Activated T-helper 17 cell treated with anti-CD3 and anti-CD28 coated beads, Interleukin-2, amount 50 U/mL, for 72 hours (primary cell): ENCODE measurements around the gene EPC2. TPM values are rescaled to one million over a fixed set of nuclear protein-coding genes. Genes with fewer than 3 reads are reported as not detected.
A peak's percentile ranks its signal among the peaks of the same experiment; 100 is the strongest.
"Not testable (repeated sequence)": the region's sequence is repeated elsewhere in the genome, so short reads cannot be mapped to it uniquely, and the experiment has no call there.

Source experiments
- ATAC-seq: fragments of 150-1000 bp; cut with Tn5 transposase; replicated peaks from 2 replicates; pipeline ENCODE4 v1.10.0; 2021; ENCODE audit warnings: mild to moderate bottlenecking, moderate library complexity
- H3K27ac Mint-ChIP-seq: one replicate; pipeline ENCODE4 v1.8.0; 2022; ENCODE audit warnings: mixed read lengths
- H3K27me3 Mint-ChIP-seq: one replicate; pipeline ENCODE4 v1.8.0; 2022; ENCODE audit warnings: mixed read lengths
- H3K36me3 Mint-ChIP-seq: one replicate; pipeline ENCODE4 v1.8.0; 2022; ENCODE audit warnings: low read depth, mild to moderate bottlenecking, mixed read lengths
- H3K4me1 Mint-ChIP-seq: one replicate; pipeline ENCODE4 v1.8.0; 2022; ENCODE audit warnings: mixed read lengths
- H3K4me3 Mint-ChIP-seq: one replicate; pipeline ENCODE4 v1.8.0; 2022; ENCODE audit warnings: mild to moderate bottlenecking, mixed read lengths
- H3K9me3 Mint-ChIP-seq: one replicate; pipeline ENCODE4 v1.8.0; 2022; ENCODE audit warnings: mixed read lengths
- total RNA-seq, 2 donors: library from RNA; stranded (reverse); gene quantifications; one replicate each; pipeline ENCODE4 v1.2.3, GENCODE V29; 2022

The EPC2 gene
- total RNA-seq, 2 donors from 2014 or later, result 22.5 to 25.7 TPM

DNA sequence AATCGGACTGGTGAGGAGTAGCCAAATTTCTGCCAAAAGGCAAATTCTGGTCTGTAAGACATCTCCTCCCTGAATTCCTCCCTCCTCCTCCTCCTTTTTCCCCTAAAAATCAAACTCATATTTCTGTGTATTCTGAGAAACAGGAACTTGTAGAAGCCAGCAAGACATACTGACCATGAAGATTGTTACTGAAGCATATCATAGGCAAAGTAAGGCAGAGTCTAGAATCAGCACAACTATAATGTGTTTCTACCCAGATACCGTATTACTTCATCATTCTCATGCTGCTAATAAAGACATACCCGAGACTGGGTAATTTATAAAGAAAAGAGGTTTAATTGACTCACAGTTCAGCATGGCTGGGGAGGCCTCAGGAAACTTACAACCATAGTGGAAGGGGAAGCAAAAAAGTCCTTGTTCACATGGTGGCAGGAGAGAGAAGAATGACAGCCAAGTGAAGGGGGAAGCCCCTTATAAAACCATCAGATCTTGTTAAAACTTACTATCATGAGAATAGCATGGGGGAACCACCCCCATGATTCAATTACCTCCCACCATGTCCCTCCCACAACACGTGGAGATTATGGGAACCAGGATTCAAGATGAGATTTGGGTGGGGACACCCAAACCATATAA is 24.9 kb upstream of the EPC2 start:
- Mint-ChIP-seq H3K9me3 (peaks cover 3% of the 10 kb centered on the region), H3K4me3 (no peak overlapping the region), H3K36me3 (no peaks in the 10 kb centered on the region), H3K27me3 (peaks cover 3% of the 10 kb centered on the region), H3K27ac (no peak overlapping the region), H3K4me1 (peaks cover under 1% of the 10 kb centered on the region)
- ATAC-seq, result no peak

DNA sequence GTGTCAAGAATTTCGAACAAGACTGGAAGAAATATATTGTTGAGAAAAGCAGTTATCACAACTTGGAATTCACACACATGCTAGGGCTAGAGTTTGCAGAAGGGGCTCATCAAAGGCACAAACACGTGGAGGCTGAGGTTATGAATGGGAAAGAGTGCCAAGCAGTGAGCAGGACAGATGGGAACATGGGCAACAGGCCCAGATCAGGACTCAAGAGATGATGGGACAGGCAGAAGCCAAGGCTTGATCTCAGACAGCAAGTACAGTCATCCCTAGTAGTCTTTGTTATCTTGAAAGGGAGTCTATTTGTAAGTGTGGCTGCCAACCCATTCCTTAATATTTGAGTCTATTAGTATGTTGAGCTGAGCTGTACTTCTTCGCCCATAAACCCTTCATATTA is 22.2 kb upstream of the EPC2 start:
- peaks cover 3% of the 10 kb centered on the region for H3K9me3 Mint-ChIP-seq
- H3K27ac Mint-ChIP-seq, result no peak overlapping the region

DNA sequence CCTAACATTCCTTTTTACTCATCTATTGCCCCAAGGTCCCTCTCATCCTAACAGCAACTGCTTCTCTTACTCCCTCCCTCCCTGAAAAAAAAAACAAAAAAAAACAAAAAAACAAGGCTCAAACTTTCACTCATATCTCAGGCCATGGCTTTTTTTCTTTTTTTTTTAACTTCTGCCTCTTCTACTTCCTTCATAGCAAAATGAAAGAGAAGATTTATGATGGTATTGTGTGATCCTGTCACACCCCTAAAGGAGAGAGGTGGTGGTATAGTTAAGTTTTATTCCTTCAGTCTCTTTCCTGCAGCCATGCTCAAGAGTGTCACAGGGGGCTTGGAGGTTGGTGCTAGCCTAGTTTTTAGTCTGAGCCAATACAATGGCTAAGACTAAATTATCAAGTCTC is 21.5 kb upstream of the EPC2 start:
- no peak overlapping the region for H3K4me3 Mint-ChIP-seq
- peaks cover 3% of the 10 kb centered on the region for H3K9me3 Mint-ChIP-seq
- no peak for ATAC-seq
- H3K27ac Mint-ChIP-seq, result no peak overlapping the region
- H3K36me3 Mint-ChIP-seq, result no peaks in the 10 kb centered on the region
- no peaks in the 10 kb centered on the region for H3K4me1 Mint-ChIP-seq
- H3K27me3 Mint-ChIP-seq, result peaks cover 6% of the 10 kb centered on the region

More for the DNA sequence above, 22.2 kb upstream of the EPC2 start:
- H3K4me1 Mint-ChIP-seq, result no peaks in the 10 kb centered on the region
- no peak for ATAC-seq
- H3K27me3 Mint-ChIP-seq, result peaks cover 6% of the 10 kb centered on the region
- no peak overlapping the region for H3K4me3 Mint-ChIP-seq
- no peaks in the 10 kb centered on the region for H3K36me3 Mint-ChIP-seq

DNA sequence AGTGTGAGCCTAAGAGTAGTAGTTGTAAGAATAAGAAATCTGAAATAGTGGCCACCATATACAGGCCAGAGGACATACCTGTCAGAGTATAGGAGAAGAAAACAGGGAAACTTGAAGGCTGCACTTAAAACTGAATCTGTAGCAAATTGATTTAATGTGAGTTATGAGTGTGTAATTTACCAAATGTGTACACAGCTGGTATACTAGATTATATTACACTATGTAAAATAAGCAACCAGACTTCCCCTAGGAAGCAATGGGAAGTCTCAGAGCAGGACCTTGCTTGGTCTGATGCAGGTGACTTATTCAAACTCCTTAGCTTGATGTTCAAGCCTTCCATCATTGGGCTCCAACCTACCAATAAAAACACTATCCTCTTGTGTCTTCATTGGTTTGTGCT is 17.3 kb upstream of the EPC2 start:
- Mint-ChIP-seq H3K9me3 (no peaks in the 10 kb centered on the region), H3K4me3 (no peak overlapping the region), H3K27ac (no peak overlapping the region), H3K36me3 (no peaks in the 10 kb centered on the region), H3K4me1 (no peaks in the 10 kb centered on the region), H3K27me3 (peaks cover 3% of the 10 kb centered on the region)
- no peak for ATAC-seq

DNA sequence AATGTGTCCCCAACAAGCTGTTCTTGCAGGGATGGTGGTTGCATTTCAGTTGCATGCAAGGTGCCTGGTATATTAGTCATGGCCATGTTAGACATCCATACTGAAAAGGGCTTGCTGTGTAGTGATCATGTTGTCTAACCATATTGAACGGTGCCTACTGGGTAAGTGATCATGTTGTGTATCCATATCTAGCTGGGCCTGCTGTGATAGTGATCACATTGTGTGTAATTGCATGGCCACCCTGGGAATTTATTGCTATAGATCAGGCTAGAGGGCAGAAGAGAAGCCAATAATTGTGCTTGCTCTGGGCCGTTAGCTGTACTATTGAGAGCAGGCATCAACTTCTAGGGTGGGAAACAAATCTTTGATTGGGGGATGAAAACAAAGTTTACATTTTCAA is 9.8 kb upstream of the EPC2 start:
- no peak for ATAC-seq
- Mint-ChIP-seq H3K27me3 (no peaks in the 10 kb centered on the region), H3K4me1 (no peaks in the 10 kb centered on the region), H3K27ac (no peak overlapping the region), H3K36me3 (no peaks in the 10 kb centered on the region), H3K4me3 (no peak overlapping the region), H3K9me3 (no peaks in the 10 kb centered on the region)

DNA sequence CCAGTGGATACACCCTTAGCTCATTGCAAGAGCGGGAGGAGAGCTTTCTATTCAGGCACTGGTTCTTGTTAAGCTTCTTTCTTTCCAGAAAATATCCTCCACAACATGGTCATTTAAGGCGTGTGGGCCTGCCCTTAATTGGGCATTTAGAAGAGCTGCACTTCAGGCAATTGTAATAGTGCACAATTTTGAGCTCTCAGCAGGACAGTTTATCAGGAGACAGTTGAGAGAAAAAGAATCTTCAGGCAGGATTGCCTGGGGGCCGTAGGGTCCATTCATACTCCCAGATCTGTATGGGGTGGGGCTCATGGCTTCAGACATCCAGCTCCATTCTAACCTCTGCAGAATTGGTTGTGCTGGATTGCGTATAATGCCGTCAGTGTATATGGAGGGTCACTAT is 6.0 kb upstream of the EPC2 start:
- Mint-ChIP-seq H3K4me1 (peaks cover 8% of the 10 kb centered on the region), H3K27ac (no peak overlapping the region), H3K27me3 (no peaks in the 10 kb centered on the region), H3K9me3 (no peaks in the 10 kb centered on the region), H3K36me3 (no peaks in the 10 kb centered on the region), H3K4me3 (no peak overlapping the region)
- no peak for ATAC-seq

DNA sequence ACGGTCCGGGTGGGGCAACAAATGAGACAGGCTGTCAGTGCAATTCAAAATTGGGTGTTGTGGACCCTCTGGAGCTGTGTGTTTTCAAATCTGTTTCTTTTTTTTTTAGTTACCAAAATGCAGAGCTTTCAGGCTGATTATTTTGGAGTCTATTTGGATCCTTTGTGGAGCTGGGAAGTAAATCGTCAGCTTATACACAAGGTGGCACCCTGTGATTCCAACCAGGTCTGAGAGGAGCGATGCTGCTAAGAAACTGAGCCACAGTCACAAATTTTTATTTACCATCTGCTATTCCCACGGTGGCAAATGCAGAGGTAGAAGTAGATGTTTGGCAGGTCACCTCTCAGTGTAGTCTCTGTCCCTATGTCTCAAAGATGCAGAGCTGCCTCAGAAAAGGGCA is 3.8 kb upstream of the EPC2 start:
- H3K27me3 Mint-ChIP-seq, result no peaks in the 10 kb centered on the region
- H3K27ac Mint-ChIP-seq, result no peak overlapping the region
- peaks cover 8% of the 10 kb centered on the region for H3K36me3 Mint-ChIP-seq
- no peaks in the 10 kb centered on the region for H3K9me3 Mint-ChIP-seq
- ATAC-seq, result no peak
- no peak overlapping the region for H3K4me3 Mint-ChIP-seq
- H3K4me1 Mint-ChIP-seq, result peaks cover 14% of the 10 kb centered on the region

DNA sequence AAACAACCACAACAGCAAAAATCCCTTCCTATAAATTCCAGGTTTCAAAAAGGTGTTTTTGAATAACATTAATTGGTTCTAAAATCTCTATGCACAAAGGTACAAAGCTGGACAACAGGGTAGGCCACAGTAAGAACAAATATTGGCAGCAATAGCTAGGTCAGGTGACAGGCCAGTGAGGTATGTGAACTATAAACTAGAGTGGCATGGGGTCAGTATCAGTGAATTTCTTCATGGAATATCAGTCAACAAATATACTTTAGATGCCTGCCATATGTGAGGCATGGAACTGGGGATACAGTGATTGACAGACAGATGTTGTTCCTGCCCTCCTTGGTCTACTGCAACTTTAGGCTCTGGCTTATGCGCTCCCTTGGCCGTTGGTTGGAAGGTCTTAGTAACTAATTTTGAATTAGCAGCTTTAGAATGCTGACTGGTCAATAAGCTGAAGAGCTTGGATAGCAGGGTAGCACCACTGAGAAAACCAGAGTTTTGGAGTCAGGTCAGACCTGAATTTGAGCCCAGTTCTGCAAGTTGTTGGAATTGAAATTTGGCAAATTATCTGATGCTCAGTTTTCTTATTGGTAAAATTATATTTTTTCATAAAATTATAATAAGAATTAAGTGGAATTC is 2.3 kb upstream of the EPC2 start:
- no peak overlapping the region for H3K27ac Mint-ChIP-seq
- no peaks in the 10 kb centered on the region for H3K27me3 Mint-ChIP-seq
- H3K4me1 Mint-ChIP-seq, result peaks cover 19% of the 10 kb centered on the region
- H3K9me3 Mint-ChIP-seq, result no peaks in the 10 kb centered on the region
- peaks cover 13% of the 10 kb centered on the region for H3K36me3 Mint-ChIP-seq
- no peak for ATAC-seq
- no peak overlapping the region for H3K4me3 Mint-ChIP-seq

DNA sequence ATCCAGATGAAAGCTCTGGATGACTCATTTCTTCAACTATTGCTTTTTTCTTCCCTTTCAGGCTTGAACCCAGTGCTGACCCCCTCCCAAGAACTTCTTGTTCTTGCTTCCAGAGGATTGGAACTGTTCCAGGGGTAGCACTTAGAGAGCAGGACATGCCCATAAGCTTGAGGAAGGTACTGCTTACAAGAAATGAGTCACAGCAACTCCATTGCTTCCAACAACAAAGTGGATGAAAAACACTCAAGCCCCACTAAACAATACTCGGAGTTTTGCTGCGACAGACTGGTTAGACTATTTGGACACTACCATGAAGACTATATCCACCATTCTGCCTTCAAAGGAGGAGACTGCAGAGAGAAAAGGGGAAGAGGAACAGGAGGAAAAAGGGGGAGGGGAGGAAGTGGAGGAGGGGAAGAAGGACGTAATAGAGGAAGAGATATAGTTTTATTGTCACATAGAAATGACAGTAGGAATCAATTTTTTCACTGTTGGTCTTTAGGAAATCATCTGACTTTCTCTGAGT is 1.6 kb upstream of the EPC2 start:
- no peak for ATAC-seq
- H3K4me1 Mint-ChIP-seq, result peaks cover 19% of the 10 kb centered on the region
- no peaks in the 10 kb centered on the region for H3K9me3 Mint-ChIP-seq
- H3K27me3 Mint-ChIP-seq, result no peaks in the 10 kb centered on the region
- peaks cover 17% of the 10 kb centered on the region for H3K36me3 Mint-ChIP-seq
- peak overlapping the region; percentile 88 for H3K4me3 Mint-ChIP-seq
- H3K27ac Mint-ChIP-seq, result peak overlapping the region; percentile 91

DNA sequence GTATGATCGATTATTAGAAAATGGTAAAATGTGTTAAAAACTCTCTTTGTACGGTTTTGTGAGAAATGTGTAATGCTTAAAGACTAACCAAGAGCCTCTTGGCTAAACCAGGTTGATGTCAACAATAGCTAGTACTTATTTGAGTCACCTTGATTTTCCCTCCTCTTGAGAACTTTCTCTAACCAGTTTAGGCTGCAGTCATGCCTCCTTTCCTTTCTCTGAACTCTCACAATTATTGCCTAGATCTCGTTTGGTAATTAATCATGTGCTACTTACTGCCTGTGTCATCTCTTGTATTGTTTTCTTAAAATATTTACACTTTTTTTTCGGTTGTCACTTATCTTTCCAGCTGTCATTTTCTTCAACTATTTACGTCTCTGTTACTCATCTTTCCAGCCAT is 1.1 kb upstream of the EPC2 start:
- peak overlapping the region; percentile 88 for H3K4me3 Mint-ChIP-seq
- H3K27me3 Mint-ChIP-seq, result no peaks in the 10 kb centered on the region
- peak overlapping the region; percentile 91 for H3K27ac Mint-ChIP-seq
- H3K4me1 Mint-ChIP-seq, result peaks cover 19% of the 10 kb centered on the region
- no peaks in the 10 kb centered on the region for H3K9me3 Mint-ChIP-seq
- peaks cover 19% of the 10 kb centered on the region for H3K36me3 Mint-ChIP-seq
- ATAC-seq, result peak; percentile 48

DNA sequence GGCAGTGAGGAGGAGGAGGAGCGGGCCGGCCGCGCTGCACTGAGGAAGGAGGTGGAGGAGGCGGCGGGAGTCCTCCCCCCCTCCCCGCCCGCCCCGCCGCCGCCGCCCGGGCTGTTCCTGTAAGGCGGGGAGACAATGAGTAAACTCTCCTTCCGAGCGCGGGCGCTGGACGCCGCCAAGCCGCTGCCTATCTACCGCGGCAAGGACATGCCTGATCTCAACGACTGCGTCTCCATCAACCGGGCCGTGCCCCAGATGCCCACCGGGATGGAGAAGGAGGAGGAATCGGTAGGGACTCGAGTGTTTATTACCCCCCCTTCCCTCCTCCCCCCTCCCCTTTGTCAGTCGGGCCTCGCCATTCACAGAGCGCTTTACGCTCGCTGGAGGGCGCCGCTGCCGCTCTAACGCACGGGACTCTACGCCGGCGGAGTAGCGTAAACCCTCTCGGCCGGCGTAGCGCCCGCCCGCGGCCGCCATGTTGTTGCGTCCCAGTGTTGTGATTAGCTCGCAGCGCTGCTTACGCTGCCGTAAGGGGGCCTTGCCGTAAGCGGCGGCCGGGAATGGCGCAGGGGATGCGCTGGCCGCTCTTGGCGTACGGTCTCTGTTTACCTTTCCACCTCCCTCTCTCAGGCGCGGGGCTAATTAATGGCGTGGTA is 460 bp downstream of the EPC2 start:
- Mint-ChIP-seq H3K27me3 (no peaks in the 10 kb centered on the region), H3K4me3 (peak overlapping the region; percentile 88), H3K4me1 (peaks cover 25% of the 10 kb centered on the region), H3K9me3 (no peaks in the 10 kb centered on the region), H3K27ac (peak overlapping the region; percentile 91), H3K36me3 (peaks cover 24% of the 10 kb centered on the region)
- peak; percentile 67 for ATAC-seq

DNA sequence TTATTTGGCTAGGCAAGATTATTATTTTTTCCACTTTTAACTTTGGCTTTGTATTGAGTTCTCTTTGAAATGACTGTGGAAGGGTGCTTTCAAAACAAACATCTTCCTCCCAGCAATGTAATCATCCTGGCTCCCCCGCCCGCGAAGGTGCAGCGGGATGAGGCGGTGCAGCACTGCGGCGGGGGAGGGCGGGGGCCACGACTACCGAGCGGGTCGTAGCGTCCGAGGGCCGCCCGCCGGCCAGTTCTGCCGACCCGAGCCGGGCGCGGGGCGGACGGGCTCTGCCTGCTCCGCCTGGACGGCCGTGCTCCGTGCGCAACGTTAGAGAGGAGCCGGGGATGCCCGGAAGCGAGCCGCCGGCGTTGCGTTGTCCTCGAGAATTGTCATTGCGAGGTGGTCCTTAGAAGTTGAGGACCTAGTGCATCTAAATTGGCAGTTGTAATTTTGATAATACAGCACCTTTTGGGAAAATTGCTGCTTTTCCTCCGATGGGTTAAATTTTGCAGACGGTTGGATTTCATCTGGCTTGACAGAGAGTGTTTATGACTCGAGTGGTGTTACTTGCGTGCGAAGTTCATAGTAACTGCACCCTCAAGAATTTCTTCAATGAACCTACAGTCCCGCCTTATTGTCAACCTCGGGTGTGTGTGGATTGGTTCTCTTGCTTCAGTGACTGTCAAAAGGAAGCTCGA is 1.1 kb downstream of the EPC2 start:
- Mint-ChIP-seq H3K4me3 (peak overlapping the region; percentile 88), H3K9me3 (no peaks in the 10 kb centered on the region), H3K27me3 (no peaks in the 10 kb centered on the region), H3K27ac (peak overlapping the region; percentile 91), H3K4me1 (peaks cover 28% of the 10 kb centered on the region), H3K36me3 (peaks cover 24% of the 10 kb centered on the region)
- peak; percentile 57 for ATAC-seq

DNA sequence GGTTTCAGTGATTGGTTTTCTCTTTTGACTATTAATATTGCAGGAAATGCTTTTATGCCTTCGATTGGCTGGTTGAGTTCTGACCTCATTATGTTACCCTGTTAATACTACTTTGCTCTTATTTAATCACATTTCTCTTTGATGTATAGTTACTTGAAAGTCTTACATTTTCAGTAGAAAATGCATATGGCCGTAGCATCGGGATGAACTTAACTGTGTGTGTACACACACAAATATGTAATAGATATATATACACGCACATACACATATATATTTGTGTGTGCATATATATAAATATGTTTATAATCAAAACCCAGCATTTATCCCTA is 1.6 kb downstream of the EPC2 start:
- peaks cover 24% of the 10 kb centered on the region for H3K36me3 Mint-ChIP-seq
- ATAC-seq, result no peak
- peaks cover 33% of the 10 kb centered on the region for H3K4me1 Mint-ChIP-seq
- no peaks in the 10 kb centered on the region for H3K27me3 Mint-ChIP-seq
- peak overlapping the region; percentile 91 for H3K27ac Mint-ChIP-seq
- no peaks in the 10 kb centered on the region for H3K9me3 Mint-ChIP-seq
- H3K4me3 Mint-ChIP-seq, result peak overlapping the region; percentile 88

DNA sequence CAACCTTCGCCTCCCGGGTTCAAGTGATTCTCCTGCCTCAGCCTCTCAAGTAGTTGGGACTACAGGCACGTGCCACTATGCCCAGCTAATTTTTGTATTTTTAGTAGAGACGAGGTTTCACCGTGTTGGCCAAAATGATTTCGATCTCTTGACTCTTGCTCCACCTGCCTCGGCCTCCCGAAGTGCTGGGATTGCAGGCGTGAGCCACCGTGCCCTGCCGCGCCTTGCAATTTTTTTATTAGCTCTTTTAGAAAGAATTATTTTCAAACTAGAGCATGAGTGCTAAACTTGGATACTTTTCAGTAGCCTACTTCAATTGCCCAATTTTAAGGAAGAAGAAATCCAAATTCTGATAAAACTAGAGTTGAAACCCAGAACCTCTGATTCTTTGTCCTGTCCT is 3.2 kb downstream of the EPC2 start:
- not testable (repeated sequence) for H3K9me3 Mint-ChIP-seq, H3K27ac Mint-ChIP-seq

More for the DNA sequence above, 3.2 kb downstream of the EPC2 start:
- Mint-ChIP-seq H3K36me3 (peaks cover 24% of the 10 kb centered on the region), H3K4me3 (peak overlapping the region; percentile 5), H3K4me1 (peaks cover 47% of the 10 kb centered on the region)
- ATAC-seq, H3K27me3 Mint-ChIP-seq: not testable (repeated sequence)
